DOHH2 (cell line): ENCODE measurements around the gene UBL3.

Experiments used
- EZH2phosphoT487 ChIP-seq: fragments of 200-600 bp; sonication (generic); IDR thresholded peaks from 2 replicates; pipeline ENCODE4 v1.6.1; 2017; ENCODE audit warnings: borderline replicate concordance, mild to moderate bottlenecking, antibody characterized with exemption, low read length, moderate library complexity, mixed read lengths
- TF ChIP-seq, protein P1 (sequence below): fragments of 200-600 bp; sonication (generic); IDR thresholded peaks from one replicate; pipeline ENCODE4 v1.5.1; 2014; ENCODE audit warnings: antibody characterized with exemption, mild to moderate bottlenecking, low read depth, low read length; ENCODE audit not compliant: poor library complexity, severe bottlenecking

DNA sequence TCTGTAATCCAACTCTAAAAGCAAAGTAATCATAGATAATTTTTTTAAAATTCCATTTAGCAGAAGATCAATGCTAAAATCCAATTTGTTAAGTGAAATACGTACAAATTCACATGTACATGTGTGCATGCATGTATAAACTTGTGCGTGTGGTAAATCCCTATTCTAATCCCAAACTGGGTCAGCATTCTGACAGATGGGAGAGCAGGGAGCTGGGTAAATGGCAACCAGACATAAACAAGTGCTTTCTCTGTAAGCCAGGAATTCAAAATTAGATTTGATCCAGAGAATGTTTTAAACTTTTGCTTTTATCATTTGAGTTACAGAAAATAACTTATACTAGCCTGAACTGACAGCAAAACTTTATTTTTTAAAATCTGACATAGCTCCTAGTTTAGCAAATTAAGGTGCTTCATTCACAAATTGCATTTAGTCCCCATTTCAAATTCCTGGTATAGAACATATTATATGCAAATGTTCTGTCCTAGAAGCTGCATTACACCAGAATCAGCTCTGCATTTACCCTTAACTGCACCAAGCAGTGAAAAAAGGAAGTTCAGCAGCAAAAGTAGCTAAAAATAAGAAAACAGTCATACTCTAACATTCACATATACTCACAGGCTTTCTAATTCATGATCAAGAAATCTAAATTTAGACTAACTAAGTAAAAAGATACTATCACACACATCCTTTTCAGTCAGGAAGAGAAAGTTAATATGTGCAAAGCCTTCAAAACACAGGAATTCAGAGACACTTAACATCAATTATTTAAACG lies 32.6 kb downstream of the UBL3 start:
- TF ChIP-seq EZH2phosphoT487, result no peak
- TF ChIP-seq, protein P1, sequence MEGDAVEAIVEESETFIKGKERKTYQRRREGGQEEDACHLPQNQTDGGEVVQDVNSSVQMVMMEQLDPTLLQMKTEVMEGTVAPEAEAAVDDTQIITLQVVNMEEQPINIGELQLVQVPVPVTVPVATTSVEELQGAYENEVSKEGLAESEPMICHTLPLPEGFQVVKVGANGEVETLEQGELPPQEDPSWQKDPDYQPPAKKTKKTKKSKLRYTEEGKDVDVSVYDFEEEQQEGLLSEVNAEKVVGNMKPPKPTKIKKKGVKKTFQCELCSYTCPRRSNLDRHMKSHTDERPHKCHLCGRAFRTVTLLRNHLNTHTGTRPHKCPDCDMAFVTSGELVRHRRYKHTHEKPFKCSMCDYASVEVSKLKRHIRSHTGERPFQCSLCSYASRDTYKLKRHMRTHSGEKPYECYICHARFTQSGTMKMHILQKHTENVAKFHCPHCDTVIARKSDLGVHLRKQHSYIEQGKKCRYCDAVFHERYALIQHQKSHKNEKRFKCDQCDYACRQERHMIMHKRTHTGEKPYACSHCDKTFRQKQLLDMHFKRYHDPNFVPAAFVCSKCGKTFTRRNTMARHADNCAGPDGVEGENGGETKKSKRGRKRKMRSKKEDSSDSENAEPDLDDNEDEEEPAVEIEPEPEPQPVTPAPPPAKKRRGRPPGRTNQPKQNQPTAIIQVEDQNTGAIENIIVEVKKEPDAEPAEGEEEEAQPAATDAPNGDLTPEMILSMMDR, result no peak
